ENCODE measurements around the gene DUS4L.

GRCh38 chr7:107622894-107623293 is 59.1 kb downstream of the DUS4L start:
- TF ChIP-seq CTCF (IDR thresholded peaks at IDR 0.05) (no peak), POLR2A (IDR thresholded peaks at IDR 0.05) (no peak)

All from Peyer's patch (tissue), 4 donors.